A549 (cell line): Measurements from ENCODE around the gene FUS. TPM values are rescaled to one million over a fixed set of nuclear protein-coding genes. Genes with fewer than 3 reads are reported as not detected.

ENCODE experiments used
- ATAC-seq, 2 experiments: fragments of 200-7000 bp in 1 of 2; fragments of >200 bp in 1 of 2; cut with Nextera tagmentation in 1 of 2; cut with Tn5 transposase in 1 of 2; 3 replicates each; pipeline versions ENCODE4 v1.8.0 to v1.9.1; 2018 to 2020; ENCODE audit warnings: mild to moderate bottlenecking in 1 of 2, moderate library complexity in 1 of 2
- CTCF ChIA-PET: fragments of 300-600 bp; sonication (Branson Sonifier 250); formaldehyde crosslinking; extraction: SDS; loops from one replicate; lab custom pipeline; 2021; ENCODE audit warnings: antibody characterized with exemption, inconsistent platforms; lab: Yijun Ruan, JAX
- POLR2A ChIA-PET: fragments of 350-600 bp; formaldehyde crosslinking; extraction: SDS; loops from one replicate; lab custom pipeline; 2021; ENCODE audit warnings: antibody characterized with exemption, inconsistent platforms; lab: Yijun Ruan, JAX
- DNase-seq, 2 experiments: peaks; one replicate each; pipeline versions ENCODE4 v3.0.0 to v3.0.0-alpha.2; 2011 to 2016; ENCODE audit warnings: low read depth in 1 of 2, low spot score in 1 of 2
- FAIRE-seq: peaks from 2 replicates; lab custom pipeline; 2011; peaks lifted over from hg19 to GRCh38; lab: Jason Lieb, UNC
- H3K27ac ChIP-seq, 2 experiments: fragments of >200 bp; sonication (Bioruptor Twin); formaldehyde crosslinking; 3 replicates each; pipeline ENCODE4 v1.5.1; 2016 to 2017
- H3K4me1 ChIP-seq: fragments of >200 bp; sonication (Bioruptor Twin); formaldehyde crosslinking; 3 replicates; pipeline ENCODE4 v1.6.1; 2016
- H3K4me2 ChIP-seq: fragments of >200 bp; sonication (Bioruptor Twin); formaldehyde crosslinking; 3 replicates; pipeline ENCODE4 v1.6.1; 2016
- H3K4me3 ChIP-seq: fragments of >200 bp; sonication (Bioruptor Twin); formaldehyde crosslinking; 3 replicates; pipeline ENCODE4 v1.5.1; 2016
- H3K9me3 ChIP-seq: fragments of >200 bp; sonication (Bioruptor Twin); formaldehyde crosslinking; 3 replicates; pipeline ENCODE4 v1.6.1; 2016
- ATOH8 ChIP-seq: fragments of 250-450 bp; sonication (Bioruptor Pico); IDR thresholded peaks from 2 replicates; pipeline ENCODE4 v1.5.0; 2020; ENCODE audit warnings: low read depth, mild to moderate bottlenecking, moderate library complexity
- BCL3 ChIP-seq: fragments of >200 bp; sonication (Bioruptor Twin); formaldehyde crosslinking; IDR thresholded peaks from 3 replicates; pipeline ENCODE4 v1.6.1; 2016
- BHLHE40 ChIP-seq: IDR thresholded peaks from 2 replicates; pipeline ENCODE4 v1.6.1; 2012; ENCODE audit warnings: low read depth, low read length, inconsistent platforms
- CBX2 ChIP-seq: fragments of 200-600 bp; sonication (generic); IDR thresholded peaks from 2 replicates; pipeline ENCODE4 v1.6.1; 2016; ENCODE audit warnings: low read depth, mild to moderate bottlenecking, borderline replicate concordance
- CBX8 ChIP-seq: fragments of 200-600 bp; sonication (generic); IDR thresholded peaks from 2 replicates; pipeline ENCODE4 v1.6.1; 2016
- CEBPB ChIP-seq, 2 experiments: fragments of >200 bp in 1 of 2; sonication (Bioruptor Twin) in 1 of 2; formaldehyde crosslinking in 1 of 2; IDR thresholded peaks; 2 replicates each; pipeline ENCODE4 v1.6.1; 2012 to 2016
- CHD4 ChIP-seq: fragments of 200-600 bp; sonication (generic); IDR thresholded peaks from 2 replicates; pipeline ENCODE4 v1.6.1; 2016; ENCODE audit warnings: antibody characterized with exemption, mild to moderate bottlenecking, borderline replicate concordance
- E2F6 ChIP-seq: IDR thresholded peaks from 2 replicates; pipeline ENCODE4 v1.6.1; 2012; ENCODE audit warnings: low read depth, borderline replicate concordance
- EHF ChIP-seq: fragments of 250-450 bp; sonication (Bioruptor Pico); IDR thresholded peaks from 2 replicates; pipeline ENCODE4 v1.5.0; 2020; ENCODE audit warnings: mild to moderate bottlenecking
- EP300 ChIP-seq, 2 experiments: fragments of >200 bp; sonication (Bioruptor Twin); formaldehyde crosslinking; IDR thresholded peaks; 2 replicates in 1 of 2; 3 replicates in 1 of 2; pipeline ENCODE4 v1.6.1; 2016 to 2017
- FOSB ChIP-seq: fragments of 250-450 bp; sonication (Bioruptor Pico); IDR thresholded peaks from 2 replicates; pipeline ENCODE4 v1.5.0; 2020; ENCODE audit warnings: mild to moderate bottlenecking, moderate library complexity
- FOXS1 ChIP-seq: fragments of 250-450 bp; sonication (Bioruptor Pico); IDR thresholded peaks from 2 replicates; pipeline ENCODE4 v1.5.0; 2020; ENCODE audit warnings: mild to moderate bottlenecking, moderate library complexity
- GATA3 ChIP-seq: IDR thresholded peaks from 2 replicates; pipeline ENCODE4 v1.6.1; 2012; ENCODE audit warnings: borderline replicate concordance
- HDAC2 ChIP-seq: fragments of 200-600 bp; sonication (generic); IDR thresholded peaks from 2 replicates; pipeline ENCODE4 v1.6.1; 2016
- HEYL ChIP-seq: fragments of 250-450 bp; sonication (Bioruptor Pico); IDR thresholded peaks from 2 replicates; pipeline ENCODE4 v1.8.0; 2021; ENCODE audit warnings: mild to moderate bottlenecking, moderate library complexity
- HOXA7 ChIP-seq: fragments of 250-450 bp; sonication (Bioruptor Pico); IDR thresholded peaks from 2 replicates; pipeline ENCODE4 v1.5.0; 2020; ENCODE audit warnings: mild to moderate bottlenecking, moderate library complexity
- HOXB5 ChIP-seq: fragments of 250-450 bp; sonication (Bioruptor Pico); IDR thresholded peaks from 2 replicates; pipeline ENCODE4 v1.5.0; 2020; ENCODE audit warnings: mild to moderate bottlenecking, moderate library complexity
- JUN ChIP-seq, 2 experiments: fragments of >200 bp; sonication (Bioruptor Twin); formaldehyde crosslinking; IDR thresholded peaks; 2 replicates in 1 of 2; 3 replicates in 1 of 2; pipeline ENCODE4 v1.6.1; 2016 to 2017
- JUNB ChIP-seq: fragments of >200 bp; sonication (Bioruptor Twin); formaldehyde crosslinking; IDR thresholded peaks from 2 replicates; pipeline ENCODE4 v1.6.1; 2016
- KDM1A ChIP-seq: fragments of 200-600 bp; sonication (generic); IDR thresholded peaks from 2 replicates; pipeline ENCODE4 v1.6.1; 2016; ENCODE audit warnings: low read depth, mild to moderate bottlenecking
- KDM5A ChIP-seq: fragments of 200-600 bp; sonication (generic); IDR thresholded peaks from 2 replicates; pipeline ENCODE4 v1.6.1; 2016; ENCODE audit warnings: antibody characterized with exemption, mild to moderate bottlenecking
- MAZ ChIP-seq: fragments of 150-350 bp; IDR thresholded peaks from 2 replicates; pipeline ENCODE4 v1.6.1; 2014; ENCODE audit warnings: antibody characterized with exemption, low read depth, low read length, borderline replicate concordance
- NFE2L2 ChIP-seq: fragments of 150-350 bp; conservative IDR thresholded peaks from 2 replicates; pipeline ENCODE4 v1.6.1; 2014; ENCODE audit warnings: low read length
- NPAS2 ChIP-seq: fragments of 250-450 bp; sonication (Bioruptor Pico); IDR thresholded peaks from 2 replicates; pipeline ENCODE4 v1.8.0; 2022; ENCODE audit warnings: mild to moderate bottlenecking, moderate library complexity, borderline replicate concordance
- PHF8 ChIP-seq: fragments of 200-600 bp; sonication (generic); IDR thresholded peaks from 2 replicates; pipeline ENCODE4 v1.6.1; 2016; ENCODE audit warnings: low read depth, mild to moderate bottlenecking, antibody characterized with exemption, moderate library complexity, borderline replicate concordance
- POLR2A ChIP-seq: IDR thresholded peaks from 2 replicates; pipeline ENCODE4 v1.6.1; 2012; ENCODE audit warnings: mild to moderate bottlenecking, low read length
- POLR2AphosphoS2 ChIP-seq: conservative IDR thresholded peaks from 2 replicates; pipeline ENCODE4 v1.6.1; 2012; ENCODE audit warnings: low read length, improper control_type of control experiment, inconsistent platforms
- RAD21 ChIP-seq, 2 experiments: fragments of >200 bp in 1 of 2; sonication (Bioruptor Twin) in 1 of 2; formaldehyde crosslinking in 1 of 2; IDR thresholded peaks in 1 of 2; conservative IDR thresholded peaks in 1 of 2; 2 replicates in 1 of 2; 3 replicates in 1 of 2; pipeline ENCODE4 v1.6.1; 2012 to 2018; ENCODE audit warnings: inconsistent platforms in 1 of 2
- RARB ChIP-seq: fragments of 250-450 bp; sonication (Bioruptor Pico); IDR thresholded peaks from 2 replicates; pipeline ENCODE4 v1.8.0; 2021; ENCODE audit warnings: mild to moderate bottlenecking, moderate library complexity
- REST ChIP-seq: fragments of 200-600 bp; sonication (generic); IDR thresholded peaks from 2 replicates; pipeline ENCODE4 v1.6.1; 2016; ENCODE audit warnings: antibody characterized with exemption, mild to moderate bottlenecking, moderate library complexity
- RNF2 ChIP-seq: fragments of 200-600 bp; sonication (generic); IDR thresholded peaks from 2 replicates; pipeline ENCODE4 v1.6.1; 2016; ENCODE audit warnings: low read depth, mild to moderate bottlenecking, antibody characterized with exemption, moderate library complexity, borderline replicate concordance
- SREBF2 ChIP-seq: fragments of 450-650 bp; IDR thresholded peaks from 2 replicates; pipeline ENCODE4 v1.6.1; 2014; ENCODE audit warnings: mild to moderate bottlenecking, moderate library complexity
- TFCP2L1 ChIP-seq: fragments of 250-450 bp; sonication (Bioruptor Pico); IDR thresholded peaks from 2 replicates; pipeline ENCODE4 v1.5.0; 2021; ENCODE audit warnings: mild to moderate bottlenecking
- TP53 ChIP-seq: fragments of 250-450 bp; sonication (Bioruptor Pico); IDR thresholded peaks from 2 replicates; pipeline ENCODE4 v1.5.0; 2021; ENCODE audit warnings: mild to moderate bottlenecking, moderate library complexity
- ZFP36 ChIP-seq: fragments of 450-650 bp; IDR thresholded peaks from 2 replicates; pipeline ENCODE4 v1.6.1; 2014; ENCODE audit warnings: borderline replicate concordance; ENCODE audit not compliant: partially characterized antibody
- WGBS: methylation state at CpG from one replicate; pipeline ENCODE4 v1.1.6; 2017; ENCODE audit errors: missing lambda C conversion rate; 5-methylcytosine and 5-hydroxymethylcytosine counted together
- polyA minus RNA-seq: library from RNA; depleted of rRNA, polyadenylated mRNA; stranded (reverse); fragments of >200 nt; gene quantifications from 2 replicates; pipeline ENCODE4 v1.2.3, GENCODE V29; 2011; rRNA and poly(A)+ RNA removed
- polyA plus RNA-seq, 4 experiments: library from polyadenylated mRNA; depleted of rRNA in 3 of 4; stranded (reverse); fragments of >200 nt; fragmentation: RNase III in 1 of 4; extraction: RNeasy Plus Mini Kit Qiagen cat#74134 plus additional on column Dnase treatment in 1 of 4; gene quantifications; 2 replicates in 3 of 4; 3 replicates in 1 of 4; pipeline ENCODE4 v1.2.3, GENCODE V29; 2011 to 2017

The FUS gene
- 168 and 224 TPM in 2 replicates for polyA plus RNA-seq (2011; rRNA removed)
- polyA plus RNA-seq (2012; cell fraction: cytosol; rRNA removed), result 382 and 384 TPM in 2 replicates
- 432 and 577 TPM in 2 replicates for polyA plus RNA-seq (2012; cell fraction: nucleus; rRNA removed)
- polyA plus RNA-seq (2017; fragmentation: RNase III; extraction: RNeasy Plus Mini Kit Qiagen cat#74134 plus additional on column Dnase treatment), result 740 to 780 TPM (median 745 TPM) in 3 replicates
- 161 and 177 TPM in 2 replicates for polyA minus RNA-seq

- Histone ChIP-seq H3K4me3 (peak within 1 kb of the TSS; percentile 68), H3K27ac (peak within 1 kb of the TSS; percentile 92 to 97), H3K4me2 (peak within 1 kb of the TSS; percentile 95), H3K4me1 (peaks cover 29% of the 10 kb centered on the region), H3K9me3 (no peaks in the 10 kb centered on the region)
- peak; percentile 75 to 77 for ATAC-seq
- ChIA-PET POLR2A (interaction anchor here (0.5 to 2.1 kb wide), 36 partner anchors 8 to 281 kb away, joined by 3 to 37 read pairs (median 6); partner anchors contain the start of genes ARMC5, ITGAD, KAT8 and PYCARD), CTCF (interaction anchor here (0.6 to 1.1 kb wide), 5 partner anchors 11 to 152 kb away, joined by 3 to 4 read pairs (median 3); no protein-coding TSS in a partner anchor)
- peak; percentile 91 to 93 for DNase-seq
- FAIRE-seq, result no peak
- WGBS, result 2% methylated on average over 58 of the region's 69 CpGs
- no peak; the same call in 1 of the 2 replicates for TF ChIP-seq REST
- no peak for TF ChIP-seq CHD4
- TF ChIP-seq RNF2, result no peak
- TF ChIP-seq TP53 (CRISPR knock-in tag), result peak; percentile 74; the same call in 1 of the 2 replicates
- peak; percentile 94 for TF ChIP-seq GATA3
- TF ChIP-seq HOXB5, result peak; percentile 60; the same call in 1 of the 2 replicates
- TF ChIP-seq CEBPB (IDR thresholded peaks at IDR 0.05), result peak in 1 of 2 experiments; percentile 3; a peak in 1 of 4 replicates
- TF ChIP-seq EP300 (IDR thresholded peaks at IDR 0.05), result no peak
- TF ChIP-seq NPAS2 (CRISPR knock-in tag), result no peak
- TF ChIP-seq E2F6, result no peak
- TF ChIP-seq KDM5A, result no peak
- peak; percentile 19; the same call in 1 of the 2 replicates for TF ChIP-seq TFCP2L1 (CRISPR knock-in tag)
- peak; percentile 100 for TF ChIP-seq POLR2A
- TF ChIP-seq CBX2, result no peak; the same call in 1 of the 2 replicates
- TF ChIP-seq POLR2AphosphoS2, result no peak
- TF ChIP-seq FOXS1 (CRISPR knock-in tag), result no peak
- TF ChIP-seq NFE2L2, result no peak; the same call in 1 of the 2 replicates
- peak; percentile 82 for TF ChIP-seq FOSB (CRISPR knock-in tag)
- TF ChIP-seq SREBF2, result no peak
- TF ChIP-seq KDM1A, result no peak
- TF ChIP-seq HEYL (CRISPR knock-in tag), result no peak
- peak; percentile 90 for TF ChIP-seq BHLHE40
- no peak for TF ChIP-seq ATOH8
- TF ChIP-seq RAD21 (conservative IDR thresholded peaks at IDR 0.05 in 1 of 2, IDR thresholded peaks at IDR 0.05 in 1 of 2), result no peak
- no peak for TF ChIP-seq HDAC2
- peak; percentile 100 for TF ChIP-seq BCL3
- TF ChIP-seq MAZ, result no peak; the same call in 1 of the 2 replicates
- TF ChIP-seq EHF, result peak; percentile 62; the same call in 1 of the 2 replicates
- 0 out of 2 replicates have a peak, but pooled peaks have one; percentile 21 for TF ChIP-seq RARB (CRISPR knock-in tag)
- TF ChIP-seq JUN (IDR thresholded peaks at IDR 0.05), result peak; percentile 98 to 99
- TF ChIP-seq CBX8, result 0 out of 2 replicates have a peak, but pooled peaks have one; percentile 73
- TF ChIP-seq PHF8, result peak; percentile 99
- no peak for TF ChIP-seq ZFP36
- TF ChIP-seq JUNB, result no peak
- peak; percentile 83; the same call in 1 of the 2 replicates for TF ChIP-seq HOXA7 (CRISPR knock-in tag)
Observed at GRCh38 chr16:31179747-31180459, at the start of gene FUS. TSS of gene FUS (plus strand) at chr16:31180139. CDS start at chr16:31180215, 76 bp downstream.
